T47D (cell line): Measurements from ENCODE around the gene USP5.

Source experiments
- DNase-seq, 2 experiments: peaks; one replicate each; pipeline versions ENCODE4 v3.0.0 to v3.0.0-alpha.2; 2011 to 2012; ENCODE audit warnings: low read depth in 1 of 2, low spot score in 1 of 2
- JUND ChIP-seq: IDR thresholded peaks from 2 replicates; pipeline ENCODE4 v1.6.1; 2012; ENCODE audit warnings: low read depth
- in situ Hi-C: cut with HindIII; loops from 2 replicates; pipeline ENCODE4 v1.10.0; 2016; ENCODE audit warnings: low sequenced_read_pairs, low pct_unique_long_range_greater_than_20kb

The USP5 gene

GRCh38 chr12:6820166-6820565, 31.8 kb upstream of the USP5 start:
- TF ChIP-seq JUND, result no peak
- in situ Hi-C loops, result no loop called here
- no peak for DNase-seq

- in situ Hi-C loops, result no loop called here
- no peak for TF ChIP-seq JUND
- no peak for DNase-seq
Observed at GRCh38 chr12:6821591-6822425, 30.1 kb upstream of the USP5 start, which contains the start of gene GPR162. Gene GPR162, plus strand, starts transcription at chr12:6821821. Its CDS starts 2,078 bp downstream, at chr12:6823899.

- no peak for TF ChIP-seq JUND
- in situ Hi-C loops, result no loop called here
Observed at GRCh38 chr12:6822426-6823135, 29.4 kb upstream of the USP5 start.

GRCh38 chr12:6823182-6824084, 28.5 kb upstream of the USP5 start:
- in situ Hi-C loops, result no loop called here
- TF ChIP-seq JUND, result no peak
- no peak for DNase-seq

More at GRCh38 chr12:6822426-6823135, 29.4 kb upstream of the USP5 start:
- no peak for DNase-seq

GRCh38 chr12:6824085-6824775, 27.7 kb upstream of the USP5 start:
- in situ Hi-C loops, result no loop called here
- TF ChIP-seq JUND, result no peak
- peak in 1 of 2 experiments; percentile 32 for DNase-seq

GRCh38 chr12:6824901-6825381, 27.0 kb upstream of the USP5 start:
- in situ Hi-C loops, result no loop called here
- no peak for DNase-seq
- no peak for TF ChIP-seq JUND

GRCh38 chr12:6825398-6826124, 26.4 kb upstream of the USP5 start:
- no peak for TF ChIP-seq JUND
- in situ Hi-C loops, result no loop called here
- DNase-seq, result peak; percentile 64 to 70

GRCh38 chr12:6826125-6826733, 25.7 kb upstream of the USP5 start:
- TF ChIP-seq JUND, result no peak

GRCh38 chr12:6826734-6827436, 25.1 kb upstream of the USP5 start:
- in situ Hi-C loops, result no loop called here
- no peak for DNase-seq
- TF ChIP-seq JUND, result no peak

More at GRCh38 chr12:6826125-6826733, 25.7 kb upstream of the USP5 start:
- no peak for DNase-seq
- in situ Hi-C loops, result no loop called here

- peak in 1 of 2 experiments; percentile 54 for DNase-seq
- no peak for TF ChIP-seq JUND
- in situ Hi-C loops, result no loop called here
Observed at GRCh38 chr12:6827437-6827911, 24.5 kb upstream of the USP5 start.
